HS-5 (cell line): ENCODE data around the gene STARD3NL.
"Not testable (repeated sequence)": the region's sequence is repeated elsewhere in the genome, so short reads cannot be mapped to it uniquely, and the experiment has no call there.

ENCODE experiments used
- DNase-seq: peaks from one replicate; pipeline ENCODE4 v3.0.0-alpha.2; 2012; ENCODE audit warnings: low read depth

Gene STARD3NL, protein sequence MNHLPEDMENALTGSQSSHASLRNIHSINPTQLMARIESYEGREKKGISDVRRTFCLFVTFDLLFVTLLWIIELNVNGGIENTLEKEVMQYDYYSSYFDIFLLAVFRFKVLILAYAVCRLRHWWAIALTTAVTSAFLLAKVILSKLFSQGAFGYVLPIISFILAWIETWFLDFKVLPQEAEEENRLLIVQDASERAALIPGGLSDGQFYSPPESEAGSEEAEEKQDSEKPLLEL

GRCh38 chr7:38178004-38178694, at the start of gene STARD3NL:
TSS of gene STARD3NL (plus strand) at chr7:38178245. CDS start at chr7:38207505, 29,260 bp downstream.
- DNase-seq, result peak; percentile 100

- DNase-seq, result no peak
These were observed 48.9 kb upstream of the STARD3NL start for GRCh38 chr7:38129162-38129561.

DNA sequence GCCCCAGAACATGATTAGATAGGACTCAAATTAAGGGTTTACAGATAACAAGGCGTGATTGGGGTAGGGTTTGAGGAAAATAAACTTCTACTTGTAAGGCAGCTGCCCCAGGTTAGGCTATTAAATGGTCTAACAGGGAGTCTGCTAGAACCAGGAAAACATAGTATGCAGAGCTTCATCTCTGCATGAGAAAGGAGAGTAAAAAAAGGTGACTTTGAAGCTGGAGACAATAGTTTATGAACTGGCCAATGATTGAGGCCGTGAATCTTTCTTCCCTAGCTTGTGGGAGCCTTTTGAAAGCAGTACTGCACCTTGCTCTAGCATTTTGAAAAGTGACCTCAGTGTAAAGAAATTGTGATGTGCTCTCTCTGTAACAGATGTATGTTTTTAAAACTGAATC, 48.5 kb upstream of the STARD3NL start:
- DNase-seq, result no peak

DNA sequence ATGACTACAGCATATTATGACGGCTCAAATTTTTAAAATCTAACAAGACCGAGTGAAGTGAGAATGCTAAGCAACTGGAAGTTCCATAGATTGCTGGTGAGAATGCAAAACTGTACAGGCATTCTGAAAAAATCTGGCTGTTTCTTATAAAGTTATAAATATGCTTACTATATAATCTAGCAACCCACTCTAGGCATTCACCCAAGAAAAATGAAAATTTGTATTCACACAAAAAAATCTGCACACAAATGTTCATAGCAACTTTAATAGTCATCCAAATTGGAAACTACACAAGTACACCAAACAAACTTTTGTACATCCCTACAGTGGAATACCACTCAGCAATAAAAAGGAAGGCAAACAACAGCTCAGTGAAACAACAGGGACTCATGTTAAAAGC, 39.9 kb upstream of the STARD3NL start:
- DNase-seq, result no peak

- DNase-seq, result no peak
These were observed 36.9 kb upstream of the STARD3NL start for GRCh38 chr7:38141187-38141586.

DNA sequence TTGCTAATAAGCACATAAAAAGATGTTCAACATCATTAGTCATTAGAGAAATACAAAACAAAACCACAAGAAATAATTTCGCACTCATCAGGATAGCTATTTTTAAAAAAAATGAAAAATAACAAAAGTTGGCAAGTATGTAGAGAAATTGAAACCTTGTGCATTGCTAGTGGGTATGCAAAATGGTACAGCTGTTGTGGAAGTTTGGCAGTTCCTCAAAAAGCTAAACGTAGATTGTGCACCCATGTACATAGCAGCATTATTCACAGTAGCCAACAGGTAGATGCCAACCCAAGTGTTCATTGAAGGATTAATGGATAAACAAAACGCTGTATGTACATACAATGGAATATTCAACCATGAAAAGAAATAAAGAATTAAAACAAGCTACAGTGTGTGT, 35.3 kb upstream of the STARD3NL start:
- DNase-seq, result no peak

DNA sequence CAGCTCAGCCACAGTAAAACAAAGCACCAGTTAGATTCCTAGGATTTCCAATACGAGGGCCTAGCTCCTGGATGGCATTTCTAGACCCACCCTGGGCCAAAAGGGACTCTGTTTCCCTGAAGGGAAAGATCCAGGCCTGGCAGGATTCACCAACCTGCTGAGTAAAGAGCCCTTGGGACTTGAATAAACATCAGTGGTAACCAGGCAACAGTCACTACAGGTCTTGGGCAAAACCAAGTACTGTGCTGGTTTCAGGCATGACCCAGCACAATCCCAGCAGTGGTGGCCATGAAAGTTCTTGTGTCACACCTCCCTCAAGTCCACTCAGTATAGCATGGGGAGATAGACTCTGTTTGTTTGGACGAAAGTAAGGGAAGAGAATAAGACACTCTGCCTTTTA, 31.0 kb upstream of the STARD3NL start:
- no peak for DNase-seq

DNA sequence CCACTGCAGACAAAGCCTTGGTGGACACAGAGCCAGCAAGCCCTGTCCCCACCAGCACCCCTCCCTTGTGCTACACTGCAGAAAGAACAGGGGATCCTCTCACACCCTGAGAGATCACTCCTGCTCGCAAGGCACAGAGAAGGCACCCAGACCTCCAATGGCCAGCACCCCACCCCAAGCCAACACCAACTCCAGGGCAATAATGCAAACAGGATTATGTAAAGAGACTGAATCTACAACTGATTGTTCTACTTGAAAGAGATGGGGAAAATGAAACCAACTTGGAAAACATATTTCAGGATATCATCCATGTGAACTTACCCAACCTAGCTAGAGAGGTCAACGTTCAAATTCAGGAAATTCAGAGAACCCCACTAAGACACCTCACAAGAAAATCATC, 26.5 kb upstream of the STARD3NL start:
- DNase-seq, result no peak

- no peak for DNase-seq
These were observed 24.5 kb upstream of the STARD3NL start for GRCh38 chr7:38153515-38153914.

DNA sequence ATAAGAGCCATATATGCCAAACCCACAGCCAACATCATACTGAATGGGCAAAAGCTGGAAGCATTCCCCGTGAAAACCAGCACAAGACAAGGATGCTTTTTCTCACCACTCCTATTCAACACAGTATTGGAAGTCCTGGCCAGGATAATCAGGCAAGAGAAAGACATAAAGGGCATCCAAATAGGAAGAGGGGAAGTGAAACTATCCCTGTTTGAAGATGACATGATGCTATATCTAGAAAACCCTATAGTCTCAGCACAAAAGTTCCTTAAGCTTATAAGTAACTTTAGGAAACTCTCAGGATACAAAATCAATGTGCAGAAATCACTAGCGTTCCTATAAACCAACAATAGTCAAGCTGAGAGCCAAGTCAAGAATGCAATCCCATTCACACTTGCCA, 23.8 kb upstream of the STARD3NL start:
- DNase-seq, result no peak

GRCh38 chr7:38160003-38160571, 18.0 kb upstream of the STARD3NL start:
- DNase-seq, result no peak

GRCh38 chr7:38162036-38162435, 16.0 kb upstream of the STARD3NL start:
- DNase-seq, result no peak

- no peak for DNase-seq
These were observed 14.4 kb upstream of the STARD3NL start for GRCh38 chr7:38163671-38164070.

DNA sequence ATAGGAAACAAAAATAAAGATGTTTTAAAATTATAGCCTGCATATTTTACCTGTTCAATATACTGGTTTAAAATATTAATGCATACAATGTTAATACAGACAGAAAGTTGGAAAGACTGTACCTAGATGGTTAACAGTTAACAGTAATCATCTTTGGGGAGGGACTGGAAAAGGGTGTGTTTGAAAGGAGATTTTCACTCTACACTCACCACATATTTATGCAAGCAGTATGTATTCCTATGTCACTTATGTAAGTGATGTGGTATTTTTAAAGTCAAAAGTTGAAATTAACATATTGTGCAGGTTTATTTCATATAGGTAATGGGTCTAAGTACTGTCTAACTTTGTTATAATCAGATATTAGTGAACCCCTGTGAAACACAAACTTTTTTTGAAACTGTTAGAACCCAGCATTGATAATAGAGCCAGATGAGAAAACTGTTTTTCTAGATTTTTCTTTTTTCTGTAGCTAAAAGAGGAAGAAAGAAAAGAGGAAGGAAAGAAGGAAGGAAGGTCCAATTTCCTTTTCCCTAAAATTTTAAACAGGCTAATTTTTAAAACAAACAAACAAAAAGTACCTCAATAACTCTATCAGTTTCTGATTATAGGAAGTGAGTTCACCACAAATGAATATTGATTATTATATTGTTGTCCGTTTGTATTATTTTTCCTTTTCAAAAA, 9.0 kb upstream of the STARD3NL start:
- no peak for DNase-seq

DNA sequence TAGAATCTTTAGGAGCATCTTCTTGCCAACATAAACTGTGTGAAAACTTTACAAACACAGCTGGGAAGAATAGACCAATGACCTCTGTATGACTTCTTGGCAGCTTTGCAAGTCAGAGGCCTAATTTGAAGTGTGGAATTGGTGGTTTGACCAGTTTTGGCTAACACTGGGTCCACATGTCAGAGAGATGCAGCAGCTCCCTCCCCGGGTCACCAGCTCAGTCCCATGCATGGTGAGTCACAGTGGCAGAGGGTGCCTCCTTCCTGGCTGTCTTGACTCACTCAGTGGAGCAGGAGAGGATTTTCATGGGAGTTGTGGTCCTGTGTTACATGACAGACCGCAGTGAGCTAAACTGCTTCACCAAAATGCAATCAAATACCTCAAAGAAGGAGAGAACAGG, 8.2 kb upstream of the STARD3NL start:
- DNase-seq, result peak; percentile 73

GRCh38 chr7:38171623-38172391, 6.2 kb upstream of the STARD3NL start:
- no peak for DNase-seq

GRCh38 chr7:38175547-38175946, 2.5 kb upstream of the STARD3NL start:
- not testable (repeated sequence) for DNase-seq

GRCh38 chr7:38177621-38178003, 433 bp upstream of the STARD3NL start:
- no peak for DNase-seq

- DNase-seq, result no peak
These were observed 775 bp downstream of the STARD3NL start for GRCh38 chr7:38178695-38179344.

DNA sequence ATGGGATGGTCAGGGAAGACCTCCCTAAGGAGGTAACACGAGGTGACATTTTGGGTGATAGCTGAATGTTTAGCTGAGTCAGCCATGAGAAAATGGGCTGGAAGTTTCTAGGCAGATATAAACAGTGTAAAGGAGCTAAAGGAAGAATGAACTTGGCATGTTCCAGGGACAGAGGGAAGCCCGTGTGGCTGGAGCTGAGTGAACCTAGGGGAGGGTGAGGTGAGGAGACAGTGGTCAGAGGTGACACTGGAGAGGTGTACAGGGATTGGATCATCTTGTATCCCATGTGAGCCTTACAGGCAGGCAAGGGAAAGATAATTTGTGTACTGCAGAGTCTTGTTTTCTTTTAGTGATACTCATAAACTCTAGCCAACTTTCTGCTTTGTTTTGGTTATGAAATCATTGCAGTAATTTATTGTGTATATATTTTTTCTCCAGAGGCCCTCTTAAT, 1.8 kb downstream of the STARD3NL start:
- no peak for DNase-seq

- DNase-seq, result no peak
These were observed 3.1 kb downstream of the STARD3NL start for GRCh38 chr7:38181111-38181510.

- DNase-seq, result no peak
These were observed 4.4 kb downstream of the STARD3NL start for GRCh38 chr7:38182450-38182849.
